Activated CD4-positive, alpha-beta T cell treated with anti-CD3 and anti-CD28 coated beads for 36 hours (primary cell): ENCODE measurements around the gene KCNC1. TPM values are rescaled to one million over a fixed set of nuclear protein-coding genes. Genes with fewer than 3 reads are reported as not detected.
A peak's percentile ranks its signal among the peaks of the same experiment; 100 is the strongest.

ENCODE experiments used
- ATAC-seq: fragments of 200-7000 bp; cut with Tn5 transposase; one replicate; pipeline ENCODE4 v1.10.0; 2021; ENCODE audit warnings: mild to moderate bottlenecking, moderate library complexity
- CTCF ChIA-PET: fragments of 350-600 bp; sonication (Branson Sonifier 250); formaldehyde crosslinking; loops from one replicate; lab custom pipeline; 2021; ENCODE audit warnings: antibody characterized with exemption; lab: Charles Lee
- POLR2A ChIA-PET: fragments of 350-600 bp; sonication (Branson Sonifier 250); formaldehyde crosslinking; loops from one replicate; lab custom pipeline; 2021; ENCODE audit warnings: antibody characterized with exemption, inconsistent platforms; lab: Charles Lee
- DNase-seq: peaks from one replicate; pipeline ENCODE4 v3.0.0-alpha.2; 2020
- H3K27ac Mint-ChIP-seq: one replicate; pipeline ENCODE4 v1.8.0; 2021; ENCODE audit warnings: mixed read lengths
- H3K27me3 Mint-ChIP-seq: one replicate; pipeline ENCODE4 v1.8.0; 2021; ENCODE audit warnings: mixed read lengths
- H3K36me3 Mint-ChIP-seq: one replicate; pipeline ENCODE4 v1.8.0; 2021; ENCODE audit warnings: low read depth, mixed read lengths
- H3K4me1 Mint-ChIP-seq: one replicate; pipeline ENCODE4 v1.8.0; 2021; ENCODE audit warnings: mixed read lengths
- H3K4me3 Mint-ChIP-seq: one replicate; pipeline ENCODE4 v1.8.0; 2021; ENCODE audit warnings: mild to moderate bottlenecking, moderate library complexity, mixed read lengths
- H3K9me3 Mint-ChIP-seq: one replicate; pipeline ENCODE4 v1.8.0; 2021; ENCODE audit warnings: low read depth, mixed read lengths
- intact Hi-C, 2 experiments: fragments of 100-400 bp; cut with DNase I in 1 of 2; cut with micrococcal nuclease in 1 of 2; formaldehyde crosslinking; loops; one replicate each; pipeline versions ENCODE4 v1.14.2 to v1.15.1; 2022 to 2024; cut with DNase I, micrococcal nuclease
- total RNA-seq, 2 experiments: library from RNA; stranded (reverse); gene quantifications; one replicate each; pipeline ENCODE4 v1.2.3, GENCODE V29; 2021

KCNC1 gene
- total RNA-seq, 2 experiments from 2014 or later: not detected

GRCh38 chr11:17718015-17718414 lies 16.6 kb upstream of the KCNC1 start:
- ChIA-PET POLR2A (no interaction called here), CTCF (interaction anchor here (0.7 to 0.8 kb wide), 2 partner anchors 7 to 1659 kb away, joined by 3 to 4 read pairs; no protein-coding TSS in a partner anchor)
- peaks cover 28% of the 10 kb centered on the region for H3K27me3 Mint-ChIP-seq
- H3K4me1 Mint-ChIP-seq: no peaks in the 10 kb centered on the region
- ATAC-seq (no peak), DNase-seq (no peak)
- intact Hi-C loops: no loop called here
- no peaks in the 10 kb centered on the region for H3K9me3 Mint-ChIP-seq
- no peak overlapping the region for H3K27ac Mint-ChIP-seq
- no peaks in the 10 kb centered on the region for H3K36me3 Mint-ChIP-seq
- no peak overlapping the region for H3K4me3 Mint-ChIP-seq

GRCh38 chr11:17718510-17718962 lies 16.0 kb upstream of the KCNC1 start:
- DNase-seq (no peak), ATAC-seq (no peak)
- intact Hi-C loops: no loop called here
- no peak overlapping the region for H3K4me3 Mint-ChIP-seq
- ChIA-PET CTCF (interaction anchor here (0.6 to 0.8 kb wide), 2 partner anchors 11 to 129 kb away, joined by 3 read pairs; no protein-coding TSS in a partner anchor), POLR2A (no interaction called here)
- no peak overlapping the region for H3K27ac Mint-ChIP-seq
- H3K27me3 Mint-ChIP-seq: peaks cover 29% of the 10 kb centered on the region
- no peaks in the 10 kb centered on the region for H3K36me3 Mint-ChIP-seq
- H3K4me1 Mint-ChIP-seq: no peaks in the 10 kb centered on the region
- no peaks in the 10 kb centered on the region for H3K9me3 Mint-ChIP-seq

- DNase-seq (no peak), ATAC-seq (no peak)
- no peaks in the 10 kb centered on the region for H3K36me3 Mint-ChIP-seq
- no peaks in the 10 kb centered on the region for H3K4me1 Mint-ChIP-seq
- H3K27me3 Mint-ChIP-seq: peaks cover 35% of the 10 kb centered on the region
- ChIA-PET POLR2A (no interaction called here), CTCF (interaction anchor here (0.6 to 1.0 kb wide), 3 partner anchors 10 to 128 kb away, joined by 3 to 4 read pairs (median 3); no protein-coding TSS in a partner anchor)
- H3K27ac Mint-ChIP-seq: no peak within 1 kb of the TSS
- no peaks in the 10 kb centered on the region for H3K9me3 Mint-ChIP-seq
- H3K4me3 Mint-ChIP-seq: no peak within 1 kb of the TSS
- intact Hi-C loops: no loop called here
Measured at GRCh38 chr11:17719028-17719937, 15.3 kb upstream of the KCNC1 start, which contains the start of gene MYOD1. MYOD1 (plus strand) TSS chr11:17719571; CDS start chr11:17719783, 212 bp downstream.

GRCh38 chr11:17719938-17720795 lies 14.4 kb upstream of the KCNC1 start:
- POLR2A ChIA-PET: no interaction called here
- ATAC-seq (peak; percentile 44), DNase-seq (peak; percentile 21)
- intact Hi-C loops: no loop called here
- no peaks in the 10 kb centered on the region for H3K9me3 Mint-ChIP-seq
- H3K4me1 Mint-ChIP-seq: no peaks in the 10 kb centered on the region
- H3K27ac Mint-ChIP-seq: no peak overlapping the region
- H3K4me3 Mint-ChIP-seq: no peak overlapping the region
- peaks cover 37% of the 10 kb centered on the region for H3K27me3 Mint-ChIP-seq
- H3K36me3 Mint-ChIP-seq: no peaks in the 10 kb centered on the region
- CTCF ChIA-PET: interaction anchor here (1.0 to 1.1 kb wide), 4 partner anchors 9 to 121 kb away, joined by 3 to 4 read pairs (median 4); partner anchors contain the start of gene KCNC1

GRCh38 chr11:17720796-17721171 lies 13.8 kb upstream of the KCNC1 start:
- H3K27me3 Mint-ChIP-seq: peaks cover 37% of the 10 kb centered on the region
- CTCF ChIA-PET: interaction anchor here (1.0 to 1.1 kb wide), 3 partner anchors 14 to 122 kb away, joined by 3 to 4 read pairs (median 4); partner anchors contain the start of gene KCNC1
- no peak for ATAC-seq
- no peaks in the 10 kb centered on the region for H3K9me3 Mint-ChIP-seq
- no peaks in the 10 kb centered on the region for H3K4me1 Mint-ChIP-seq
- POLR2A ChIA-PET: no interaction called here
- no peak overlapping the region for H3K4me3 Mint-ChIP-seq
- H3K27ac Mint-ChIP-seq: no peak overlapping the region
- no peaks in the 10 kb centered on the region for H3K36me3 Mint-ChIP-seq
- intact Hi-C loops: no loop called here
- no peak for DNase-seq

GRCh38 chr11:17721242-17721999 lies 13.2 kb upstream of the KCNC1 start:
- Mint-ChIP-seq H3K27me3 (peaks cover 38% of the 10 kb centered on the region), H3K9me3 (no peaks in the 10 kb centered on the region), H3K4me3 (no peak overlapping the region), H3K4me1 (no peaks in the 10 kb centered on the region), H3K36me3 (no peaks in the 10 kb centered on the region), H3K27ac (no peak overlapping the region)
- intact Hi-C loops: no loop called here
- DNase-seq (no peak), ATAC-seq (no peak)
- POLR2A ChIA-PET: interaction anchor here (0.6 kb wide), 1 partner anchor 260 kb away, joined by 3 read pairs; no protein-coding TSS in a partner anchor
- CTCF ChIA-PET: interaction anchor here (1.1 kb wide), 2 partner anchors 120 to 123 kb away, joined by 3 to 4 read pairs; no protein-coding TSS in a partner anchor

GRCh38 chr11:17722000-17722643 lies 12.5 kb upstream of the KCNC1 start:
- POLR2A ChIA-PET: interaction anchor here (0.6 kb wide), 1 partner anchor 259 kb away, joined by 3 read pairs; no protein-coding TSS in a partner anchor
- H3K4me3 Mint-ChIP-seq: no peak overlapping the region
- peaks cover 40% of the 10 kb centered on the region for H3K27me3 Mint-ChIP-seq
- CTCF ChIA-PET: no interaction called here
- intact Hi-C loops: no loop called here
- ATAC-seq: no peak
- H3K4me1 Mint-ChIP-seq: no peaks in the 10 kb centered on the region
- H3K27ac Mint-ChIP-seq: no peak overlapping the region
- H3K36me3 Mint-ChIP-seq: no peaks in the 10 kb centered on the region
- no peak for DNase-seq
- no peaks in the 10 kb centered on the region for H3K9me3 Mint-ChIP-seq

- no peak for ATAC-seq
- Mint-ChIP-seq H3K4me3 (no peak overlapping the region), H3K27me3 (peaks cover 36% of the 10 kb centered on the region), H3K9me3 (no peaks in the 10 kb centered on the region), H3K27ac (no peak overlapping the region), H3K4me1 (no peaks in the 10 kb centered on the region), H3K36me3 (no peaks in the 10 kb centered on the region)
- DNase-seq: no peak
- CTCF ChIA-PET: interaction anchor here (0.7 kb wide), 1 partner anchor 246 kb away, joined by 3 read pairs; no protein-coding TSS in a partner anchor
- POLR2A ChIA-PET: no interaction called here
- intact Hi-C loops: no loop called here
Measured at GRCh38 chr11:17724020-17724908, 10.3 kb upstream of the KCNC1 start.

GRCh38 chr11:17725174-17725573 lies 9.4 kb upstream of the KCNC1 start:
- ChIA-PET POLR2A (no interaction called here), CTCF (interaction anchor here (0.5 to 0.7 kb wide), 2 partner anchors 8 to 247 kb away, joined by 3 read pairs; no protein-coding TSS in a partner anchor)
- Mint-ChIP-seq H3K4me1 (no peaks in the 10 kb centered on the region), H3K36me3 (no peaks in the 10 kb centered on the region), H3K27me3 (peaks cover 36% of the 10 kb centered on the region), H3K4me3 (no peak overlapping the region), H3K27ac (no peak overlapping the region), H3K9me3 (no peaks in the 10 kb centered on the region)
- ATAC-seq (no peak), DNase-seq (no peak)
- intact Hi-C loops: no loop called here
